ENCODE results near the gene KRTAP10-4.

GRCh38 chr21:44603109-44603875, 29.8 kb downstream of the KRTAP10-4 start:
- TF ChIP-seq GATA2 (IDR thresholded peaks at IDR 0.05; ENCODE audit: low read depth, low read length) (no peak), GATA3 (IDR thresholded peaks at IDR 0.05; ENCODE audit: low read depth, low read length) (no peak)

All from SH-SY5Y (cell line).